GM19238 (cell line): ENCODE data around the gene XYLT1.
"Not testable (repeated sequence)": the region's sequence is repeated elsewhere in the genome, so short reads cannot be mapped to it uniquely, and the experiment has no call there.

Source experiments
- DNase-seq: peaks from one replicate; pipeline ENCODE4 v3.0.0; 2011; ENCODE audit warnings: low spot score; ENCODE audit not compliant: insufficient read length

XYLT1 gene

GRCh38 chr16:17431968-17432625 lies 38.7 kb downstream of the XYLT1 start:
- no peak for DNase-seq

GRCh38 chr16:17431012-17431411 lies 39.7 kb downstream of the XYLT1 start:
- DNase-seq: no peak

- no peak for DNase-seq
Observed at GRCh38 chr16:17426451-17426850, 44.3 kb downstream of the XYLT1 start.

- DNase-seq: no peak
Observed at GRCh38 chr16:17424771-17425170, 46.0 kb downstream of the XYLT1 start.

GRCh38 chr16:17423221-17423620 lies 47.5 kb downstream of the XYLT1 start:
- no peak for DNase-seq

GRCh38 chr16:17420816-17421215 lies 49.9 kb downstream of the XYLT1 start:
- no peak for DNase-seq

GRCh38 chr16:17419266-17419665 lies 51.5 kb downstream of the XYLT1 start:
- no peak for DNase-seq

- no peak for DNase-seq
Observed at GRCh38 chr16:17417740-17418139, 53.0 kb downstream of the XYLT1 start.

GRCh38 chr16:17416461-17417311 lies 54.1 kb downstream of the XYLT1 start:
- peak; percentile 86 for DNase-seq

- no peak for DNase-seq
Observed at GRCh38 chr16:17414916-17415315, 55.8 kb downstream of the XYLT1 start.

- DNase-seq: no peak
Observed at GRCh38 chr16:17414421-17414820, 56.3 kb downstream of the XYLT1 start.

GRCh38 chr16:17413508-17413907 lies 57.3 kb downstream of the XYLT1 start:
- no peak for DNase-seq

GRCh38 chr16:17412791-17413190 lies 58.0 kb downstream of the XYLT1 start:
- DNase-seq: no peak

GRCh38 chr16:17412221-17412620 lies 58.5 kb downstream of the XYLT1 start:
- DNase-seq: no peak

- DNase-seq: no peak
Observed at GRCh38 chr16:17411263-17411662, 59.5 kb downstream of the XYLT1 start.

- not testable (repeated sequence) for DNase-seq
Observed at GRCh38 chr16:17410316-17410715, 60.4 kb downstream of the XYLT1 start.

GRCh38 chr16:17409894-17410293 lies 60.9 kb downstream of the XYLT1 start:
- DNase-seq: no peak

- DNase-seq: no peak
Observed at GRCh38 chr16:17408955-17409441, 61.8 kb downstream of the XYLT1 start.

GRCh38 chr16:17408296-17408695 lies 62.5 kb downstream of the XYLT1 start:
- no peak for DNase-seq

- no peak for DNase-seq
Observed at GRCh38 chr16:17407321-17407720, 63.4 kb downstream of the XYLT1 start.

GRCh38 chr16:17404941-17405689 lies 65.6 kb downstream of the XYLT1 start:
- DNase-seq: no peak
